Ishikawa (cell line): ENCODE results near the gene MAD1L1.

Experiments used
- CEBPB ChIP-seq: IDR thresholded peaks from 2 replicates; pipeline ENCODE4 v1.6.1; 2012
- CREB1 ChIP-seq: IDR thresholded peaks from 2 replicates; pipeline ENCODE4 v1.6.1; 2012; ENCODE audit warnings: low read depth
- EP300 ChIP-seq: IDR thresholded peaks from 2 replicates; pipeline ENCODE4 v1.6.1; 2012; ENCODE audit warnings: borderline replicate concordance
- FOXM1 ChIP-seq: IDR thresholded peaks from 2 replicates; pipeline ENCODE4 v1.6.1; 2012; ENCODE audit warnings: low read depth, borderline replicate concordance
- MAX ChIP-seq: IDR thresholded peaks from 2 replicates; pipeline ENCODE4 v1.6.1; 2012
- NFIC ChIP-seq: IDR thresholded peaks from 2 replicates; pipeline ENCODE4 v1.6.1; 2012
- RAD21 ChIP-seq: IDR thresholded peaks from 2 replicates; pipeline ENCODE4 v1.6.1; 2012; ENCODE audit warnings: low read depth
- REST ChIP-seq: IDR thresholded peaks from 2 replicates; pipeline ENCODE4 v1.6.1; 2012; ENCODE audit warnings: low read depth, mild to moderate bottlenecking
- TAF1 ChIP-seq: IDR thresholded peaks from 2 replicates; pipeline ENCODE4 v1.6.1; 2012; ENCODE audit warnings: low read depth, mild to moderate bottlenecking
- TCF12 ChIP-seq: IDR thresholded peaks from 2 replicates; pipeline ENCODE4 v1.6.1; 2012; ENCODE audit warnings: low read depth
- USF1 ChIP-seq: IDR thresholded peaks from 2 replicates; pipeline ENCODE4 v1.6.1; 2012
- YY1 ChIP-seq: IDR thresholded peaks from 2 replicates; pipeline ENCODE4 v1.6.1; 2012; ENCODE audit warnings: low read depth
- ZBTB7A ChIP-seq: IDR thresholded peaks from 2 replicates; pipeline ENCODE4 v1.6.1; 2012; ENCODE audit warnings: low read depth

DNA sequence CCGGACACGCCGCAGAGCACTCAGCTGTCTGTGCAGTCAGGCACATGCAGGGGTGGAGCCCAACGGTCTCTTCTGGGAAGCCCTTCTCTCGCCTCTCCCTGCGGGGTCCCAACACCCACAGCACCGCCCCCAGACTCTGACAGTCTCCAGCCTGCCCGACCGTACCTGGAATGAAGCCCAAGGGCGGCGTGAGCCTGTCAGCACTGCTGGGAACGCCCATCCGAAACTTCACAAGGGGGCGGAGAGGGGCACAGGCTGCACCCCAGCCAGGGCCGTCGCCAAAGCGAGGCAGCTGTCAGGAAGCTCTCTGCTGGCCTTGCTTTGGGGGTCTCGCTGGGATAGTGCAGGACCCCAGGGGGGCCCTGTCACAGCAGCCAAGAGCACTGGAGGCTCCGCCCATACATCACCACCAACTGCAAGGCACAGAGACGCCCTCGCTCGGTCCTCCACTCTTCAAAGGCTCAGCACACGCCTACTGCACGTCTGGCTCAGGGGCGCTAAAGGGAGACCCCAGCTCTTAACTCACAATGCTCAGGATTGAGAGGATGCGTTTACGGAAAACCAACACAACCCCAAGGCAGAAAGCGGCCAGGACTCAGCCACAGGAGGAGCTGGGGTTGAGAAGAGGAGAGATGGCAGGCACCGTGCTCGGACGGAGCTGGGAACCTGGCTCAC lies 30.9 kb downstream of the MAD1L1 start:
- TF ChIP-seq RAD21 (no peak), MAX (no peak), ZBTB7A (no peak), TAF1 (no peak), EP300 (no peak), YY1 (no peak), REST (no peak), NFIC (no peak), CEBPB (no peak), CREB1 (no peak), TCF12 (no peak), USF1 (no peak), FOXM1 (no peak)
